IMR-90 (cell line): ENCODE data around the gene TMEM9. TPM values are rescaled to one million over a fixed set of nuclear protein-coding genes. Genes with fewer than 3 reads are reported as not detected.

Experiments used
- ATAC-seq: fragments of 200-7000 bp; cut with Tn5 transposase; 2 replicates; pipeline ENCODE4 v1.9.1; 2020; ENCODE audit warnings: low read depth, mild to moderate bottlenecking, moderate library complexity
- BruUV-seq: library from RNA; stranded (reverse); fragments of 400-500 nt; replicated peaks from 2 replicates; lab custom pipeline; 2021; lab: Mats Ljungman, UMichigan
- CTCF ChIA-PET: fragments of 300-600 bp; formaldehyde crosslinking; extraction: SDS; loops from one replicate; lab custom pipeline; 2021; ENCODE audit warnings: antibody characterized with exemption; lab: Yijun Ruan, JAX
- POLR2A ChIA-PET: fragments of 300-600 bp; sonication (Branson Sonifier 250); formaldehyde crosslinking; loops from one replicate; lab custom pipeline; 2022; ENCODE audit warnings: antibody characterized with exemption; ENCODE audit not compliant: unreplicated experiment; lab: Charles Lee
- DNase-seq: peaks from one replicate; pipeline ENCODE4 v3.0.0; 2013
- H2AFZ ChIP-seq: replicated peaks from 2 replicates; pipeline ENCODE3; 2013; ENCODE audit warnings: low read length, mild to moderate bottlenecking; ENCODE audit not compliant: poor library complexity
- H2AK5ac ChIP-seq: 2 replicates; pipeline ENCODE4 v1.6.1; 2013; ENCODE audit warnings: low read depth, low read length, inconsistent platforms
- H2AK9ac ChIP-seq: replicated peaks from 2 replicates; pipeline ENCODE3; 2013; ENCODE audit warnings: mild to moderate bottlenecking, low read depth, low read length, moderate library complexity; ENCODE audit not compliant: poor library complexity
- H2BK120ac ChIP-seq: 2 replicates; pipeline ENCODE4 v1.6.1; 2013; ENCODE audit warnings: low read depth, low read length, inconsistent platforms
- H2BK15ac ChIP-seq: 3 replicates; pipeline ENCODE4 v1.6.1; 2013; ENCODE audit warnings: low read depth, low read length, inconsistent platforms
- H2BK20ac ChIP-seq: 2 replicates; pipeline ENCODE4 v1.6.1; 2013; ENCODE audit warnings: low read depth, mild to moderate bottlenecking, inconsistent platforms, low read length, moderate library complexity
- H2BK5ac ChIP-seq: 2 replicates; pipeline ENCODE4 v1.6.1; 2013; ENCODE audit warnings: mild to moderate bottlenecking, low read depth, low read length, inconsistent platforms; ENCODE audit not compliant: poor library complexity, severe bottlenecking
- H3K14ac ChIP-seq: replicated peaks from 2 replicates; pipeline ENCODE4 v1.6.1; 2013; ENCODE audit warnings: low read depth, low read length, inconsistent platforms
- H3K18ac ChIP-seq: 2 replicates; pipeline ENCODE4 v1.6.1; 2013; ENCODE audit warnings: low read depth, low read length, control low read depth
- H3K23ac ChIP-seq: 2 replicates; pipeline ENCODE4 v1.6.1; 2013; ENCODE audit warnings: low read depth, low read length, inconsistent platforms
- H3K27ac ChIP-seq: 2 replicates; pipeline ENCODE4 v1.5.1; 2013; ENCODE audit warnings: mild to moderate bottlenecking, control low read depth, low read length; ENCODE audit not compliant: insufficient read depth
- H3K27me3 ChIP-seq: 2 replicates; pipeline ENCODE4 v1.6.1; 2013; ENCODE audit warnings: low read length; ENCODE audit not compliant: control insufficient read depth, insufficient read depth
- H3K36me3 ChIP-seq: 2 replicates; pipeline ENCODE4 v1.6.1; 2013; ENCODE audit warnings: low read length, mixed read lengths; ENCODE audit not compliant: control insufficient read depth, insufficient read depth
- H3K4ac ChIP-seq: 2 replicates; pipeline ENCODE4 v1.6.1; 2013; ENCODE audit warnings: low read depth, low read length, inconsistent platforms
- H3K4me1 ChIP-seq: 2 replicates; pipeline ENCODE4 v1.6.1; 2013; ENCODE audit warnings: low read length, mixed read lengths; ENCODE audit not compliant: control insufficient read depth, insufficient read depth
- H3K4me2 ChIP-seq: 2 replicates; pipeline ENCODE4 v1.6.1; 2013; ENCODE audit warnings: low read depth, mild to moderate bottlenecking, control low read depth, low read length, moderate library complexity
- H3K4me3 ChIP-seq: 2 replicates; pipeline ENCODE4 v1.5.1; 2013; ENCODE audit warnings: low read depth, mild to moderate bottlenecking, control low read depth, low read length, moderate library complexity; ENCODE audit not compliant: insufficient read depth
- H3K56ac ChIP-seq: 2 replicates; pipeline ENCODE4 v1.6.1; 2013; ENCODE audit warnings: low read length, inconsistent platforms; ENCODE audit not compliant: insufficient read depth; ENCODE audit errors: extremely low read depth
- H3K79me1 ChIP-seq, 2 experiments: 2 replicates each; pipeline ENCODE4 v1.6.1; 2013; ENCODE audit warnings: low read length in 2 of 2, inconsistent platforms in 1 of 2, low read depth in 1 of 2
- H3K9ac ChIP-seq: 2 replicates; pipeline ENCODE4 v1.6.1; 2013; ENCODE audit warnings: low read depth, low read length, control low read depth
- H3K9me1 ChIP-seq: 2 replicates; pipeline ENCODE4 v1.6.1; 2013; ENCODE audit warnings: low read length, inconsistent platforms; ENCODE audit not compliant: insufficient read depth
- H3K9me3 ChIP-seq: 2 replicates; pipeline ENCODE4 v1.6.1; 2013; ENCODE audit warnings: low read length; ENCODE audit not compliant: control insufficient read depth, insufficient read depth
- H4K20me1 ChIP-seq: 2 replicates; pipeline ENCODE4 v1.6.1; 2013; ENCODE audit warnings: low read length, inconsistent platforms; ENCODE audit not compliant: insufficient read depth
- H4K5ac ChIP-seq: 2 replicates; pipeline ENCODE4 v1.6.1; 2013; ENCODE audit warnings: mild to moderate bottlenecking, low read depth, low read length, control low read depth
- H4K8ac ChIP-seq, 2 experiments: 2 replicates each; pipeline ENCODE4 v1.6.1; 2013; ENCODE audit warnings: low read depth in 2 of 2, low read length in 2 of 2, control low read depth in 1 of 2, inconsistent platforms in 1 of 2
- H4K91ac ChIP-seq: 2 replicates; pipeline ENCODE4 v1.6.1; 2013; ENCODE audit warnings: low read depth, low read length, inconsistent platforms; ENCODE audit not compliant: insufficient read depth
- MAZ ChIP-seq: IDR thresholded peaks from 2 replicates; pipeline ENCODE4 v1.6.1; 2012; ENCODE audit warnings: low read depth, mild to moderate bottlenecking, low read length, improper control_type of control experiment, moderate library complexity, borderline replicate concordance
- RFX5 ChIP-seq: IDR thresholded peaks from 2 replicates; pipeline ENCODE4 v1.8.0; 2012; ENCODE audit warnings: low read depth, mild to moderate bottlenecking, low read length, moderate library complexity
- WGBS, 2 experiments: methylation state at CpG; one replicate each; pipeline versions ENCODE4 v1.1.5 to v1.1.7; 2013; ENCODE audit warnings: missing lambda C conversion rate in 2 of 2; ENCODE audit not compliant: insufficient read length in 1 of 2; ENCODE audit errors: extremely low coverage in 2 of 2; 5-methylcytosine and 5-hydroxymethylcytosine counted together
- dilution Hi-C: fragments of 300-500 bp; cut with HindIII; formaldehyde crosslinking; loops from one replicate; pipeline ENCODE4 v1.14.3; 2018; ENCODE audit warnings: low sequenced_read_pairs; ENCODE audit not compliant: unreplicated experiment
- in situ Hi-C: fragments of 300-500 bp; cut with MboI; formaldehyde crosslinking; loops from 3 replicates; pipeline ENCODE4 v1.14.3; 2019; ENCODE audit warnings: low sequenced_read_pairs, inconsistent platforms, mixed read lengths
- intact Hi-C: fragments of 100-400 bp; cut with micrococcal nuclease; formaldehyde crosslinking; loops from 2 replicates; pipeline ENCODE4 v1.10.0; 2022
- polyA plus RNA-seq, 3 experiments: library from polyadenylated mRNA; depleted of rRNA; stranded (reverse); fragments of >200 nt; gene quantifications; 2 replicates each; pipeline ENCODE4 v1.2.3, GENCODE V29; 2012; ENCODE audit warnings: low replicate concordance in 1 of 3
- total RNA-seq: library from RNA; depleted of rRNA; stranded (reverse); fragments of >200 nt; gene quantifications from 2 replicates; pipeline ENCODE4 v1.2.3, GENCODE V29; 2012

TMEM9 gene
- total and polyA plus RNA-seq, 2 of the 4 experiments (the other 2 are of a cell fraction), result 76.7 to 107 TPM

DNA sequence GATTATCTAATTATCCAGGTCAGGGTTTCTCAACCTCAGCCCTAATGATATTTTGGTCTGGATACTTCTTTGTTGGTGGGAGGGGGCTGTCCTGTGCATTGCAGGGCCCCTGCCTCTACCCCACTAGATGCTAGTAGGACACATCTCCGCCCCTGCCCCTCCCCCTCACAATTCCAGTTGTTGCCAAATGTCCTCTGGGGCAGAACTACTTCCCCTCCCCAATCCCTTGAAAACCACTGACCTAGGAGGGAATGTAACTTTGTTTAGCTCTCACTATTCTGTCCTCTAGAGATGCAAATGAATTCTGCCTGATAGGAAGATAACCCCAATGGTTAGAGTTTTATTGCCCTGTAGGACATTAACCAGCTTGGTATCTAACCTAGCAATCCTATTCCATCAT, 50.1 kb downstream of the TMEM9 start:
- CTCF ChIA-PET, result interaction anchor here (1.0 kb wide), 1 partner anchor 55 kb away, joined by 3 read pairs; no protein-coding TSS in a partner anchor

More for the DNA sequence above, 50.1 kb downstream of the TMEM9 start:
- no peak overlapping the region for H2AK5ac ChIP-seq
- H2BK15ac ChIP-seq, result no peak overlapping the region
- H4K91ac ChIP-seq, result no peak overlapping the region
- H3K4me2 ChIP-seq, result no peak overlapping the region
- H2AK9ac ChIP-seq, result no peak overlapping the region
- no peaks in the 10 kb centered on the region for H4K20me1 ChIP-seq
- no peak overlapping the region for H4K5ac ChIP-seq
- H3K4me3 ChIP-seq, result no peak overlapping the region
- H3K36me3 ChIP-seq, result no peaks in the 10 kb centered on the region
- no peak overlapping the region for H2AFZ ChIP-seq
- peaks cover 69% of the 10 kb centered on the region for H3K27me3 ChIP-seq
- H2BK120ac ChIP-seq, result no peak overlapping the region
- in situ Hi-C loops, result no loop called here
- H3K9me1 ChIP-seq, result no peaks in the 10 kb centered on the region
- intact Hi-C loops, result no loop called here
- ATAC-seq (no peak), DNase-seq (no peak)
- BruUV-seq, result no TSS peak
- TF ChIP-seq RFX5 (no peak), MAZ (no peak)
- no peak overlapping the region for H2BK20ac ChIP-seq
- H3K23ac ChIP-seq, result no peak overlapping the region
- no peak overlapping the region for H4K8ac ChIP-seq
- H3K9ac ChIP-seq, result no peak overlapping the region
- H3K4ac ChIP-seq, result no peak overlapping the region
- no CpG with 5 or more reads among the region's 1 CpG for WGBS, 2 experiments
- no peak overlapping the region for H3K56ac ChIP-seq
- dilution Hi-C loops, result no loop called here
- H3K27ac ChIP-seq, result no peak overlapping the region
- H3K79me1 ChIP-seq, result no peaks in the 10 kb centered on the region
- H3K14ac ChIP-seq, result no peak overlapping the region
- no peaks in the 10 kb centered on the region for H3K9me3 ChIP-seq
- H3K18ac ChIP-seq, result no peak overlapping the region
- no peak overlapping the region for H2BK5ac ChIP-seq
- H3K4me1 ChIP-seq, result no peaks in the 10 kb centered on the region
- POLR2A ChIA-PET, result no interaction called here
